Neural cell (in vitro differentiated cells): ENCODE data around the gene GPR87. TPM values are rescaled to one million over a fixed set of nuclear protein-coding genes. Genes with fewer than 3 reads are reported as not detected.

Experiments
- H2AFZ ChIP-seq: fragments of 200-600, 300-800 bp; sonication (generic), shearing (Covaris generic); 2 replicates; pipeline ENCODE4 v1.6.0; 2014; ENCODE audit warnings: low read depth, mild to moderate bottlenecking, antibody characterized with exemption, low read length, moderate library complexity
- H3F3A ChIP-seq: fragments of 200-600 bp; shearing (Covaris generic); 2 replicates; pipeline ENCODE4 v1.6.1; 2016; ENCODE audit warnings: mild to moderate bottlenecking, moderate library complexity, mixed read lengths, antibody characterized with exemption, low read length; ENCODE audit not compliant: insufficient read depth, poor library complexity, severe bottlenecking
- H3K27ac ChIP-seq: fragments of 200-600, 300-800 bp; sonication (generic), shearing (Covaris generic); 2 replicates; pipeline ENCODE4 v1.5.1; 2014; ENCODE audit warnings: mild to moderate bottlenecking, low read length, moderate library complexity
- H3K27me3 ChIP-seq: fragments of 300-800, 200-600 bp; sonication (generic), shearing (Covaris generic); 2 replicates; pipeline ENCODE4 v1.6.0; 2014; ENCODE audit warnings: mild to moderate bottlenecking, low read depth, low read length, moderate library complexity; ENCODE audit not compliant: insufficient read depth
- H3K36me3 ChIP-seq: fragments of 300-800, 200-600 bp; sonication (generic), shearing (Covaris generic); 2 replicates; pipeline ENCODE4 v1.5.1; 2014; ENCODE audit warnings: mild to moderate bottlenecking, antibody characterized with exemption, low read length, moderate library complexity; ENCODE audit not compliant: insufficient read depth
- H3K4me2 ChIP-seq: fragments of 300-800, 200-600 bp; sonication (generic), shearing (Covaris generic); 2 replicates; pipeline ENCODE4 v1.6.0; 2014; ENCODE audit warnings: mild to moderate bottlenecking, low read length
- H3K4me3 ChIP-seq: fragments of 300-800, 200-600 bp; sonication (generic), shearing (Covaris generic); 2 replicates; pipeline ENCODE4 v1.5.1; 2014; ENCODE audit warnings: mild to moderate bottlenecking, low read length, moderate library complexity
- H3K79me2 ChIP-seq: fragments of 200-600 bp; shearing (Covaris generic); replicated peaks from 2 replicates; pipeline ENCODE4 v1.6.0; 2014; ENCODE audit warnings: mild to moderate bottlenecking, low read length, moderate library complexity; ENCODE audit not compliant: insufficient read depth
- H3K9ac ChIP-seq: fragments of 300-800, 200-600 bp; sonication (generic), shearing (Covaris generic); 2 replicates; pipeline ENCODE4 v1.6.1; 2016; ENCODE audit warnings: mild to moderate bottlenecking, low read length, mixed read lengths
- H3K9me2 ChIP-seq: fragments of 200-600 bp; shearing (Covaris generic); 2 replicates; pipeline ENCODE4 v1.6.1; 2016; ENCODE audit warnings: mild to moderate bottlenecking, low read length, mixed read lengths; ENCODE audit not compliant: insufficient read depth
- H3K9me3 ChIP-seq: fragments of 200-600, 300-800 bp; sonication (generic), shearing (Covaris generic); 2 replicates; pipeline ENCODE4 v1.6.1; 2016; ENCODE audit warnings: mild to moderate bottlenecking, mixed run types, low read length, moderate library complexity, mixed read lengths
- H4K20me1 ChIP-seq: fragments of 200-600 bp; shearing (Covaris generic); 2 replicates; pipeline ENCODE4 v1.6.1; 2016; ENCODE audit warnings: mild to moderate bottlenecking, mixed run types; ENCODE audit not compliant: insufficient read depth
- CTCF ChIP-seq: fragments of 450-650 bp; IDR thresholded peaks from 2 replicates; pipeline ENCODE4 v1.5.1; 2014; ENCODE audit warnings: antibody characterized with exemption, mild to moderate bottlenecking, moderate library complexity; ENCODE audit not compliant: poor library complexity, severe bottlenecking
- EP300 ChIP-seq: fragments of 450-650 bp; conservative IDR thresholded peaks from 2 replicates; pipeline ENCODE4 v1.6.1; 2014; ENCODE audit warnings: antibody characterized with exemption, mild to moderate bottlenecking, moderate library complexity; ENCODE audit not compliant: poor library complexity, severe bottlenecking
- EZH2 ChIP-seq: fragments of 200-600, 300-800 bp; shearing (Covaris generic), sonication (generic); IDR thresholded peaks from 2 replicates; pipeline ENCODE4 v1.6.1; 2014; ENCODE audit warnings: antibody characterized with exemption, low read length, borderline replicate concordance, mild to moderate bottlenecking; ENCODE audit not compliant: insufficient read depth, poor library complexity, severe bottlenecking
- MXI1 ChIP-seq: fragments of 450-650 bp; conservative IDR thresholded peaks from 2 replicates; pipeline ENCODE4 v1.6.1; 2014; ENCODE audit warnings: antibody characterized with exemption, mild to moderate bottlenecking; ENCODE audit not compliant: poor library complexity, severe bottlenecking
- POLR2AphosphoS5 ChIP-seq: IDR thresholded peaks from 2 replicates; pipeline ENCODE4 v1.6.1; 2012
- RAD21 ChIP-seq: fragments of 450-650 bp; conservative IDR thresholded peaks from 2 replicates; pipeline ENCODE4 v1.6.1; 2014; ENCODE audit warnings: antibody characterized with exemption, mild to moderate bottlenecking, moderate library complexity
- REST ChIP-seq: IDR thresholded peaks from 2 replicates; pipeline ENCODE4 v1.6.1; 2012; ENCODE audit warnings: borderline replicate concordance
- SMC3 ChIP-seq: fragments of 450-650 bp; conservative IDR thresholded peaks from 2 replicates; pipeline ENCODE4 v1.6.1; 2014; ENCODE audit warnings: antibody characterized with exemption, mild to moderate bottlenecking, moderate library complexity; ENCODE audit not compliant: poor library complexity
- TAF1 ChIP-seq: IDR thresholded peaks from 2 replicates; pipeline ENCODE4 v1.6.1; 2012; ENCODE audit warnings: low read depth
- polyA plus RNA-seq: library from polyadenylated mRNA; depleted of rRNA; stranded (reverse); fragments of >200 nt; gene quantifications from 2 replicates; pipeline ENCODE4 v1.2.3, GENCODE V29; 2014

The GPR87 gene
- polyA plus RNA-seq, 1 donor from 2014 or later = not detected

GRCh38 chr3:151305060-151305774 lies 11.4 kb downstream of the GPR87 start:
- no peak overlapping the region for H3K9ac ChIP-seq
- H4K20me1 ChIP-seq = no peaks in the 10 kb centered on the region
- H3K4me2 ChIP-seq = no peak overlapping the region
- no peaks in the 10 kb centered on the region for H3K27me3 ChIP-seq
- no peaks in the 10 kb centered on the region for H3K9me3 ChIP-seq
- no peak overlapping the region for H2AFZ ChIP-seq
- H3F3A ChIP-seq = no peaks in the 10 kb centered on the region
- H3K4me3 ChIP-seq = no peak overlapping the region
- TF ChIP-seq EP300 (no peak), POLR2AphosphoS5 (no peak), MXI1 (no peak), RAD21 (no peak), REST (no peak), SMC3 (no peak), TAF1 (no peak), EZH2 (no peak), CTCF (no peak)
- H3K36me3 ChIP-seq = no peaks in the 10 kb centered on the region
- no peaks in the 10 kb centered on the region for H3K79me2 ChIP-seq
- no peaks in the 10 kb centered on the region for H3K9me2 ChIP-seq
- no peak overlapping the region for H3K27ac ChIP-seq

- H4K20me1 ChIP-seq = no peaks in the 10 kb centered on the region
- no peak overlapping the region for H3K4me3 ChIP-seq
- no peaks in the 10 kb centered on the region for H3K27me3 ChIP-seq
- H3K9me3 ChIP-seq = no peaks in the 10 kb centered on the region
- H3F3A ChIP-seq = no peaks in the 10 kb centered on the region
- no peak for TF ChIP-seq EP300
- TF ChIP-seq RAD21 = no peak
- no peak for TF ChIP-seq EZH2
- no peak for TF ChIP-seq CTCF
- no peak for TF ChIP-seq TAF1
- TF ChIP-seq SMC3 = no peak
- no peak for TF ChIP-seq REST
- no peak overlapping the region for H3K9ac ChIP-seq
- no peaks in the 10 kb centered on the region for H3K9me2 ChIP-seq
- no peaks in the 10 kb centered on the region for H3K79me2 ChIP-seq
- no peak overlapping the region for H3K4me2 ChIP-seq
- no peak overlapping the region for H2AFZ ChIP-seq
- no peaks in the 10 kb centered on the region for H3K36me3 ChIP-seq
- H3K27ac ChIP-seq = no peak overlapping the region
Measured at GRCh38 chr3:151303751-151304150, 12.9 kb downstream of the GPR87 start.
